KMS-11 (cell line): ENCODE data around the gene SLC2A5.

Experiments used
- H2AFZ ChIP-seq: fragments of 200-600 bp; sonication (generic); 2 replicates; pipeline ENCODE4 v1.6.1; 2016; ENCODE audit warnings: antibody characterized with exemption, mixed run types, low read depth
- H3K27ac ChIP-seq: fragments of 200-600 bp; sonication (generic); 2 replicates; pipeline ENCODE4 v1.6.1; 2016; ENCODE audit warnings: mild to moderate bottlenecking, mixed run types
- H3K27me3 ChIP-seq: fragments of 200-600 bp; sonication (generic); 2 replicates; pipeline ENCODE4 v1.6.1; 2017; ENCODE audit warnings: mild to moderate bottlenecking, low read depth, mixed run types, moderate library complexity; ENCODE audit not compliant: insufficient read depth
- H3K36me3 ChIP-seq: fragments of 200-600 bp; sonication (generic); 2 replicates; pipeline ENCODE4 v1.6.1; 2017; ENCODE audit warnings: mild to moderate bottlenecking, mixed run types; ENCODE audit not compliant: insufficient read depth
- H3K4me1 ChIP-seq: fragments of 200-600 bp; sonication (generic); 2 replicates; pipeline ENCODE4 v1.6.1; 2016; ENCODE audit warnings: mild to moderate bottlenecking, low read depth, mixed run types; ENCODE audit not compliant: poor library complexity, severe bottlenecking
- H3K4me2 ChIP-seq: fragments of 200-600 bp; sonication (generic); 2 replicates; pipeline ENCODE4 v1.7.0; 2016; ENCODE audit warnings: mild to moderate bottlenecking, mixed run types
- H3K4me3 ChIP-seq: fragments of 200-600 bp; sonication (generic); IDR thresholded peaks from 2 replicates; pipeline ENCODE4 v1.6.1; 2017; ENCODE audit warnings: low read depth, low read length, mixed read lengths; ENCODE audit not compliant: insufficient read depth
- H3K79me2 ChIP-seq: fragments of 200-600 bp; sonication (generic); 2 replicates; pipeline ENCODE4 v1.6.1; 2016; ENCODE audit warnings: low read depth, mixed run types; ENCODE audit not compliant: insufficient read depth
- H3K9ac ChIP-seq: fragments of 200-600 bp; sonication (generic); 2 replicates; pipeline ENCODE4 v1.6.1; 2016; ENCODE audit warnings: mild to moderate bottlenecking, mixed run types
- H4K20me1 ChIP-seq: fragments of 200-600 bp; sonication (generic); 2 replicates; pipeline ENCODE4 v1.6.1; 2016; ENCODE audit warnings: mild to moderate bottlenecking, mixed run types; ENCODE audit not compliant: insufficient read depth
- CTCF ChIP-seq: fragments of 200-600 bp; sonication (generic); conservative IDR thresholded peaks from 2 replicates; pipeline ENCODE4 v1.6.1; 2017; ENCODE audit warnings: low read depth, mild to moderate bottlenecking, antibody characterized with exemption, low read length, moderate library complexity, mixed read lengths

Gene SLC2A5

GRCh38 chr1:9101510-9102146 lies 32.2 kb upstream of the SLC2A5 start:
- TF ChIP-seq CTCF: peak; percentile 67
- no peak overlapping the region for H3K4me2 ChIP-seq

GRCh38 chr1:9100471-9101043 lies 31.1 kb upstream of the SLC2A5 start:
- Histone ChIP-seq H4K20me1 (no peaks in the 10 kb centered on the region), H3K4me2 (no peak overlapping the region), H3K36me3 (no peaks in the 10 kb centered on the region), H3K27ac (no peak overlapping the region), H3K4me1 (no peaks in the 10 kb centered on the region), H3K79me2 (no peaks in the 10 kb centered on the region), H3K9ac (no peak overlapping the region), H2AFZ (no peak overlapping the region), H3K27me3 (no peaks in the 10 kb centered on the region), H3K4me3 (no peak overlapping the region)
- TF ChIP-seq CTCF: no peak

More at GRCh38 chr1:9101510-9102146, 32.2 kb upstream of the SLC2A5 start:
- H3K27ac ChIP-seq: no peak overlapping the region
- no peaks in the 10 kb centered on the region for H3K27me3 ChIP-seq
- no peaks in the 10 kb centered on the region for H3K79me2 ChIP-seq
- H3K36me3 ChIP-seq: no peaks in the 10 kb centered on the region
- H4K20me1 ChIP-seq: no peaks in the 10 kb centered on the region
- no peak overlapping the region for H3K4me3 ChIP-seq
- H3K9ac ChIP-seq: no peak overlapping the region
- no peaks in the 10 kb centered on the region for H3K4me1 ChIP-seq
- no peak overlapping the region for H2AFZ ChIP-seq

- Histone ChIP-seq H3K4me3 (no peak overlapping the region), H4K20me1 (no peaks in the 10 kb centered on the region), H3K4me1 (no peaks in the 10 kb centered on the region), H3K27ac (no peak overlapping the region), H2AFZ (no peak overlapping the region), H3K79me2 (no peaks in the 10 kb centered on the region), H3K4me2 (no peak overlapping the region), H3K9ac (no peak overlapping the region), H3K36me3 (no peaks in the 10 kb centered on the region), H3K27me3 (0 out of 2 replicates have a peak, but pooled peaks cover 3% of the 10 kb centered on the region)
- TF ChIP-seq CTCF: no peak
Observed at GRCh38 chr1:9099555-9099954, 30.1 kb upstream of the SLC2A5 start.

GRCh38 chr1:9097947-9098705 lies 28.7 kb upstream of the SLC2A5 start:
- no peaks in the 10 kb centered on the region for H3K4me1 ChIP-seq
- no peak overlapping the region for H3K27ac ChIP-seq
- no peak overlapping the region for H2AFZ ChIP-seq
- H3K9ac ChIP-seq: no peak overlapping the region
- TF ChIP-seq CTCF: no peak
- H3K4me2 ChIP-seq: no peak overlapping the region
- H4K20me1 ChIP-seq: no peaks in the 10 kb centered on the region
- H3K27me3 ChIP-seq: peaks cover 10% of the 10 kb centered on the region; the same call in 1 of the 2 replicates
- H3K36me3 ChIP-seq: no peaks in the 10 kb centered on the region
- H3K79me2 ChIP-seq: no peaks in the 10 kb centered on the region
- no peak overlapping the region for H3K4me3 ChIP-seq
